GM06990 (cell line): Measurements from ENCODE around the gene PKHD1.

Experiments used
- DNase-seq: peaks from one replicate; pipeline ENCODE4 v3.0.0-alpha.2; 2011; ENCODE audit not compliant: insufficient read length; ENCODE audit errors: extremely low read depth
- H3K27me3 ChIP-seq: replicated peaks from 2 replicates; pipeline ENCODE4 v1.6.0; 2011; ENCODE audit warnings: low read length; ENCODE audit not compliant: control insufficient read depth, insufficient read depth
- H3K36me3 ChIP-seq: 2 replicates; pipeline ENCODE4 v1.5.1; 2011; ENCODE audit warnings: low read length; ENCODE audit not compliant: control insufficient read depth, insufficient read depth
- H3K4me3 ChIP-seq: replicated peaks from 2 replicates; pipeline ENCODE4 v1.5.1; 2011; ENCODE audit warnings: low read depth, mild to moderate bottlenecking, control low read depth, low read length
- TF ChIP-seq, protein P1 (sequence below): IDR thresholded peaks from 2 replicates; pipeline ENCODE4 v1.5.1; 2011; ENCODE audit warnings: low read length, control low read depth, mild to moderate bottlenecking, inconsistent platforms; ENCODE audit not compliant: insufficient read depth, poor library complexity, severe bottlenecking

PKHD1 gene

DNA sequence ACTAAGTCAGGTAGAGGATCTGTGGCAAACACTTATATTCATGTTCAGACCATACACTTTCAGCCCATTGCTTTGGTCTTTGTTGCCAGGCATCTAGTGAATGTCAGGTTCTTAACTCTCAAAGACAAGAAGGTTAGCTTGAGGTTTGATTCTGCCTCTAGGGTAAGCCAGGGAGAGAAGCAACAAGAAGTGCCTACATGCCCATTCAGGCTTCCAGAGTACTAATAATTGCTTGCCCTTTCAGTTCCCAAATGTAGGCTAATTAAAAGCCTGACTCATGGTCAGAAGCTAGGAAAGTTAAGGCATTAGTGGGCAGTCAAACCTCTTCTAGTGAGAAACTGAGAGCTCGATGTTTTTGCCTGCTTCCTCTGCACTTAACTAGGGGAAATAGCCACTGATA is 492.4 kb downstream of the PKHD1 start:
- TF ChIP-seq, protein P1, sequence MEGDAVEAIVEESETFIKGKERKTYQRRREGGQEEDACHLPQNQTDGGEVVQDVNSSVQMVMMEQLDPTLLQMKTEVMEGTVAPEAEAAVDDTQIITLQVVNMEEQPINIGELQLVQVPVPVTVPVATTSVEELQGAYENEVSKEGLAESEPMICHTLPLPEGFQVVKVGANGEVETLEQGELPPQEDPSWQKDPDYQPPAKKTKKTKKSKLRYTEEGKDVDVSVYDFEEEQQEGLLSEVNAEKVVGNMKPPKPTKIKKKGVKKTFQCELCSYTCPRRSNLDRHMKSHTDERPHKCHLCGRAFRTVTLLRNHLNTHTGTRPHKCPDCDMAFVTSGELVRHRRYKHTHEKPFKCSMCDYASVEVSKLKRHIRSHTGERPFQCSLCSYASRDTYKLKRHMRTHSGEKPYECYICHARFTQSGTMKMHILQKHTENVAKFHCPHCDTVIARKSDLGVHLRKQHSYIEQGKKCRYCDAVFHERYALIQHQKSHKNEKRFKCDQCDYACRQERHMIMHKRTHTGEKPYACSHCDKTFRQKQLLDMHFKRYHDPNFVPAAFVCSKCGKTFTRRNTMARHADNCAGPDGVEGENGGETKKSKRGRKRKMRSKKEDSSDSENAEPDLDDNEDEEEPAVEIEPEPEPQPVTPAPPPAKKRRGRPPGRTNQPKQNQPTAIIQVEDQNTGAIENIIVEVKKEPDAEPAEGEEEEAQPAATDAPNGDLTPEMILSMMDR = no peak
- H3K36me3 ChIP-seq = no peaks in the 10 kb centered on the region
- no peak for DNase-seq
- no peaks in the 10 kb centered on the region for H3K27me3 ChIP-seq
- no peak overlapping the region for H3K4me3 ChIP-seq

DNA sequence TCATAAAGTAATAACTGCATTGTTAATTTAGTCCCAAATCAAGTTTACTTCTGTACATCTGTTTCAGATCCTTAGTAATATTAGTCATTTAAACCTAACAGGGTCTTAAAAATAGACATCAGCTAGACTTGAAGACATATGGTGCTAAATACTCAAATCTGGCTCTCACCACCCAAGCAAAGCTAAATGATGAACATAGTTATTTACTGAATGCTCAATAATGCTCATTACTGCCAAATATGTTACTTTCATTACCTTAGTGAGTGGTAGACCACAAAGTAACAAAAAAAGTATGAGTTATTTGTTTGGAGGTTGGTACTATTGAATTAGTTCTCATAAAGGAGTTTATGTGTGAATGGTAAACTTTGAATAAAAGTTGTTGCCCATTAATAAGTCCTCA is 502.1 kb downstream of the PKHD1 start:
- Histone ChIP-seq H3K4me3 (no peak overlapping the region), H3K36me3 (no peaks in the 10 kb centered on the region), H3K27me3 (no peaks in the 10 kb centered on the region)
- TF ChIP-seq, protein P1 = no peak
- DNase-seq = peak; percentile 26

DNA sequence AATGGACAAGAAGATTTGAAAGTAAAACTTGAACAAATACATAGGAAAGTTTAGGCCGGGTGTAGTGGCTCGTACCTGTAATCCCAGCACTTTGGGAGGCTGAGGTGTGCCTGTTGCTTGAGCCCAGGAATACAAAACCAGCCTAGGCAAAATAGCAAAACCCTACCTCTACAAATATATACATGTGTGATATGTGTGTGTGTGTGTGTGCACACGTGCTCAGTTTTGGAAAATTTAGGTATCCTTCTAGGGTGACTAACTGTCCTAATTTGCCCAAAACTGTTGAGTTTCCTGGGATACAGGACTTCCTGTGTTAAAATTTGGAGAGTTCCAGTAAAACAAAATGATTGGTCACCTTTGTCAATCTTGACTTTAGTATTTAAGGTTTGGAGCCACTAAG is 503.2 kb downstream of the PKHD1 start:
- Histone ChIP-seq H3K27me3 (no peaks in the 10 kb centered on the region), H3K4me3 (no peak overlapping the region), H3K36me3 (no peaks in the 10 kb centered on the region)
- TF ChIP-seq, protein P1 = no peak
- no peak for DNase-seq

DNA sequence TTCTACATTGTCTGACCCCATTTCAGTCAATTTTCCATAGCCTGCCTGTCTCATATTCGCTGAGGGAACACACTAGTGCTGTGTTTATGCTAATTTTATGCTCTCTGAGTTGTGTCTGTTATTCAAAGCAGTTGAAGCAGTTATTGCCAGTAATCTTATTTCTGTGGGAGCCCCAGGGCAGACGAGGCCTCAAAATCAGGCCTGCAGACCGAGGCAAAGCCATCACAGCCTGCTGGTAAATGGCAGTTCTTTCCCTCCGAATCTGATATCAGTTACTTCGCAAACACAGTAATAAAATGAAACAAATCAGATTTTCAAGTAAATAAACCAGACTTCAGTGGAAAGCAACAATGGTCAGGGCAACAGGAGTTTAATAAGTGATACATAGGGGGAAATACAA is 508.4 kb downstream of the PKHD1 start:
- Histone ChIP-seq H3K27me3 (no peaks in the 10 kb centered on the region), H3K4me3 (no peak overlapping the region), H3K36me3 (no peaks in the 10 kb centered on the region)
- DNase-seq = no peak
- TF ChIP-seq, protein P1 = no peak

DNA sequence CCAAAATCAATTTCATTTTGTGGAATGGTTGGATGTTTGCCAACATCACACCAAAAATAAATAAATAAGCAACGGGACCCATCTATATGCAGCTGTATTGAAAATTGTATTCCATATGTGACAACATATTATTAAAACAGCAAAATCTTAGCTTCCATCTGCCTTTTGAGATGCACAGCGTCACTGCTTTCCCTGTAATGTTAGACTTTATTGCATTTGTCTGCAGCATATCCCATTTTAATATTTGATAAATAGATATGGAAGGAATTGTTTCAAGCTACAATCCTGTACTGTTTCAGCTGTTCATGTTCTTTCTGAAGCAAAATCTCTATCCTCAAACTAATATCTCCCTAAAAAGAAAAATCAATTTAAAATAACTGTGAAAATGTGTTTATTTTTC is 509.1 kb downstream of the PKHD1 start:
- no peak overlapping the region for H3K4me3 ChIP-seq
- DNase-seq = no peak
- H3K27me3 ChIP-seq = no peaks in the 10 kb centered on the region
- TF ChIP-seq, protein P1 = no peak
- H3K36me3 ChIP-seq = no peaks in the 10 kb centered on the region

DNA sequence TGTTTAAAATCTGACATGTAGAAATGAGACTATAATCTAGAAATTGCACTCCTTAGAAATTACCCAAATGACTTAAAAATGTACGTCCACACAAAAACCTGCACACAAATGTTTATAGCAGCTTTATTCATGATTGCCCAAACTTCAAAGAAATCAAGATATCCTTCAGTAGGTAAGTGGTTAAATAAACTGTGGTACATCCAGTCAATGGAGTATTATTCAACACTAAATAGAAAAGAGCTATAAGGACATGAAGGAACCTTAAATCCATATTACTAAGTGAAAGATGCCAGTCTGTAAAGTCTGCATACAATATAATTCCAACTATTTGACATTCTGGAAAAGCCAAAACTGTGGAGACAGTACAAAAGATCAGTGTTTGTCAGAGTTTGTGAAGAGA is 513.4 kb downstream of the PKHD1 start:
- Histone ChIP-seq H3K36me3 (no peaks in the 10 kb centered on the region), H3K27me3 (no peaks in the 10 kb centered on the region), H3K4me3 (no peak overlapping the region)
- TF ChIP-seq, protein P1 = no peak
- DNase-seq = no peak
